ENCODE results near the gene WDR82.
A peak's percentile ranks its signal among the peaks of the same experiment; 100 is the strongest.

WDR82 gene

GRCh38 chr3:52233108-52233591 lies 45.3 kb downstream of the WDR82 start:
- DNase-seq (ENCODE audit: low read depth in 2 of 2), result no peak
- no peak for TF ChIP-seq CTCF (IDR thresholded peaks at IDR 0.05; ENCODE audit: low read depth, low read length)
- no peak overlapping the region for H3K4me3 ChIP-seq (replicated peaks in 1 of 2; ENCODE audit: low read depth in 2 of 2, low read length in 2 of 2)

GRCh38 chr3:52232279-52233107 lies 46.0 kb downstream of the WDR82 start:
- DNase-seq (ENCODE audit: low read depth in 2 of 2), result no peak
- TF ChIP-seq CTCF (IDR thresholded peaks at IDR 0.05; ENCODE audit: low read depth, low read length), result peak; percentile 3

GRCh38 chr3:52231502-52232278 lies 46.8 kb downstream of the WDR82 start:
- TF ChIP-seq CTCF (IDR thresholded peaks at IDR 0.05; ENCODE audit: low read depth, low read length), result peak; percentile 93
- H3K4me3 ChIP-seq (replicated peaks in 1 of 2; ENCODE audit: low read depth in 2 of 2, low read length in 2 of 2), result no peak overlapping the region
- peak; percentile 54 to 63 for DNase-seq (ENCODE audit: low read depth in 2 of 2)

More at GRCh38 chr3:52232279-52233107, 46.0 kb downstream of the WDR82 start:
- H3K4me3 ChIP-seq (replicated peaks in 1 of 2; ENCODE audit: low read depth in 2 of 2, low read length in 2 of 2), result no peak overlapping the region

- H3K4me3 ChIP-seq (replicated peaks in 1 of 2; ENCODE audit: low read depth in 2 of 2, low read length in 2 of 2), result no peak overlapping the region
- TF ChIP-seq CTCF (IDR thresholded peaks at IDR 0.05; ENCODE audit: low read depth, low read length), result no peak
- no peak for DNase-seq (ENCODE audit: low read depth in 2 of 2)
Observed at GRCh38 chr3:52230889-52231499, 47.5 kb downstream of the WDR82 start.

- DNase-seq (ENCODE audit: low read depth in 2 of 2), result no peak
- TF ChIP-seq CTCF (IDR thresholded peaks at IDR 0.05; ENCODE audit: low read depth, low read length), result no peak
- no peak overlapping the region for H3K4me3 ChIP-seq (replicated peaks in 1 of 2; ENCODE audit: low read depth in 2 of 2, low read length in 2 of 2)
Observed at GRCh38 chr3:52230461-52230860, 48.0 kb downstream of the WDR82 start.

GRCh38 chr3:52229656-52230055 lies 48.8 kb downstream of the WDR82 start:
- TF ChIP-seq CTCF (IDR thresholded peaks at IDR 0.05; ENCODE audit: low read depth, low read length), result no peak
- H3K4me3 ChIP-seq (replicated peaks in 1 of 2; ENCODE audit: low read depth in 2 of 2, low read length in 2 of 2), result no peak overlapping the region
- no peak for DNase-seq (ENCODE audit: low read depth in 2 of 2)
